Activated CD4-positive, alpha-beta T cell treated with anti-CD3 and anti-CD28 coated beads, Interleukin-2, Interleukin-4, amounts not matched to agents 100 ng/mL and 50 ng/mL, durations not matched to agents 16 hours and 8 hours (primary cell): ENCODE data around the gene LMOD2.

Experiments used
- DNase-seq: peaks from one replicate; pipeline ENCODE4 v3.0.0-alpha.2; 2020; ENCODE audit warnings: low spot score

Gene LMOD2

DNA sequence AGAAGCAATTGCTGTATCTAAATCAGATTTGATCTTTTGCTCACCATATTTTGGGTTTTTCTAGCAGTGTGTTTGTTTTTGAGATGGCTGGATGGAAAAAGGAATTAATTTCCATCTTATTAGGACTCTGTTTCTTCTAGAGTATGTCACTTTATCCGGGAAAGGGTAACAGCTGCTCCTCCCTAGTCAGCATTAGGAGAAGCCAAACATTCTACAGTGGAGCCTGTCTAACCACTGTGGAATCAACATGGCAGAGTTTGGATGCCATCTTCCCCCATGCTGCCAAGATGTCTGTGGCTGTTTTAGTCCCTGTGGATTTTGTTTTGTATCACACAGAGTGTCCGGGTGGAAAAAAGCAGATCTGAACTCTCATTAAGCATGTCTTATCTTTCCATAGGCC, 16.0 kb upstream of the LMOD2 start:
- DNase-seq = no peak

GRCh38 chr7:123640583-123640982, 15.1 kb upstream of the LMOD2 start:
- no peak for DNase-seq

GRCh38 chr7:123641901-123642300, 13.8 kb upstream of the LMOD2 start:
- DNase-seq = no peak

DNA sequence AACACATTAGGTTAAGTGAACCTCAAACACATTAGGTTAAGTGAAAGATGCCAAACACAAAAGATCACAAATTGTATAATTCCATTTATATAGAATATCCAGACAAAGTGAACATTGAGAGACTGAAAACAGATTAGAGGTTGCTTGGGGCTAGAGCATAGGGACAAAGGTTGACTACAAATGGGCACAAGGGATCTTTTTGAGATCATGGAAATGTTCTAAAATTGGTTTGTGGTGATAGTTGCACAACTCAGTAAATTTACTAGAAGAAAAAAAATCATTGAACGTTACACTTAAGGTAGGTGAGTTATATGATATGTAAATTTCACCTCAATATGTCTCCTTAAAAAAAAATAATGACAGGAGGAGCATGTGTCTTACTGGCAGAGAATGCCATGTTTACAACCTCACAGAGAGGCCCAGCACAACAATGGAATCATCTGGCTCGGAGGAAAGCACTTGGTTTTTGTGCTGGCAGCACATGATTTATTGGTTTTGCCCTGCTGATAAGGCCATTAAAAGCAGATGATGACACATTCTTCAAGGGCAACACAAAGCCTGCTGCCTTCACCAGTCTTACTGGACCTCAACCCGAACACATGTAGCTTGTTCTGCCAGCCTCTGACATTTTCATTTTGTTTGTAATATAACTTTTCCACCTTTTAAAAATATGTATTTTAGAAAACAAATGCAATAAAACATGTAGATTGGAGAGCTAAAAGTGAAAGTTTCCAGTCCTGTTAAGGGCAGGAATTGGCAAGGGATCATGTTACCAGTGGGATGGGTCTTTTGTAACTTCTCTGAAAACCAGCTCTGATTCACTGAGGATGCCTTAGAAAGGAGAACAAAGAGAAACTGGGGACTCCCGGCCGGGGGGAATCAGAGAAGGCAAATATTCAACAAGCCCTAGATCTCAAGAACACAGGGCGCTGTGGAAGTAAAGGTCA, 11.9 kb upstream of the LMOD2 start:
- DNase-seq = no peak

- DNase-seq = no peak
These were observed 10.2 kb upstream of the LMOD2 start for GRCh38 chr7:123645516-123645915.

GRCh38 chr7:123647106-123647730, 8.4 kb upstream of the LMOD2 start:
- DNase-seq = no peak

DNA sequence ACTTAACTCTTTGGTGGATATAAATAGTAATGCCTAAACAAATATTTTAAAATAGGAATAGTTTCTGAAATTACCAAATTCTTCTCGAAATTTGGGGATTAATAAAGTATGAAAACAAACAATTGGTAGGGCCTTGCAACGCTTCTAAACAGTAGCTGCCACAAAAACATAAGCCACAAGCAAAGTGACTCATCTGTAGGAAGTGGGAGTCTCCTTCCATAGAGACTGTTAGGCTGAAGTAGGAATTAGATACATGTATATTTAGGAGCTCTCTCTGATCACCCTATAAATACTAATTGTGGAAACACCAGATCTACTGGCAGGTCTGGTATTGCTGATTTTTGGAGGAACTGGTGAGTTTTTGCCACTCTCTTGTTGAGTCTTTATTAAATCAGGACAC, 5.7 kb upstream of the LMOD2 start:
- DNase-seq = no peak

DNA sequence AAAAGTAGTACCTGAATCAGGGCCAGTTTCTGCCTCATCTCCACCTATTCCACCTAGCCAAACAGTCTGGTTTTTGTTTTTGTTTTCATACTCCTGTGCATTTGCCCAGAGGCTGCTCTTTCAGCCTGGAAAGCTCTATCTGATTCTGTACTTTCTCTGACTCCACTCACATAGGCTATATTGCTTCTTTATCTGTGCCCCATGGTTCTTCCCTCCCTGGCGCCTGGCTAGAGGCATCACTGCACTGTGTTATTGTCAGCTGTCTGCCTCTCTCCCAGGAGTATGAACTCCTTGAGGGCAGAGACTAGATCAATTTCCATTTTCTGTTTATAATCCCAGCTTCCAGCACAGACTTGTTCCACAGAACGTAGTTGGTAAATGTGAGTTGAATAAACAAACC, 5.1 kb upstream of the LMOD2 start:
- no peak for DNase-seq

DNA sequence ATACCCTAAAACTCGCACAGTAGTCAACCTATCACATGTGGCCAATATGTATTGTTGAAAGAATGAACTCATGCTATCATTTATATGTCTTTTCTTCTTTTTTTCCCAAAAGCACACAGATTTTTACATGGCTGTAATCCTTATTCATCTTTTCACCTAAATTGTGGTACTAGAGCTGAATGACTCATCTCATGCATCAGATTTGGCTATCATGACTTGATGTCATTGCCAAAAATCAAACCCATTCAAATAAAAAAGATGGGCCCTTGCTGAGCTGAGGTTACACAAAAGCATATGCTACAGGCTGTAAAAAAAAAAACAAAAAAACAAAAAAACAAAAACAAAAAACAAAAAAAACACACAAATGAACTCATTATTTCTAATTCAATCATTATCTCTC, 3.3 kb upstream of the LMOD2 start:
- DNase-seq = no peak

- DNase-seq = no peak
These were observed 2.5 kb upstream of the LMOD2 start for GRCh38 chr7:123653162-123653561.

- DNase-seq = no peak
These were observed 1.1 kb downstream of the LMOD2 start for GRCh38 chr7:123656544-123657303.

GRCh38 chr7:123657304-123657685, 1.6 kb downstream of the LMOD2 start:
- no peak for DNase-seq

DNA sequence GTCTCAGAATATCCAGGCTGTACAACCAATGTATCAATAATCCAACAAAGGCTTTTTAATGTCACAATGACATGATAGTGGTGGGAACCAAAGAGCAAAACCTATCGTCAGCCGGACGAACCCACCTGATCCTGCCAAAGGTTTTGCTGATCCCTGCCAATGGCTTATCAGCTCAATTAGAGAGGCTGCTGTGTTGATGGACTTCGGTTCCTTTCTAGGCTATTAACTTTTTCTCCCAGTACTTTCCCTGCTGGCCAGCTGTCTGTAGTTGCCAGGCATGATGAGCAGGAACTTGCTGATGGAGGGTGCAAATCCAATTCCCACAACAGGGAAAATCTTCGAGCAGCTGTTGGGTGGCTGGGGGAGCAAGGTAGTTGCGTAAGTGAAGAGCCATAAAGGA, 2.4 kb downstream of the LMOD2 start:
- no peak for DNase-seq

DNA sequence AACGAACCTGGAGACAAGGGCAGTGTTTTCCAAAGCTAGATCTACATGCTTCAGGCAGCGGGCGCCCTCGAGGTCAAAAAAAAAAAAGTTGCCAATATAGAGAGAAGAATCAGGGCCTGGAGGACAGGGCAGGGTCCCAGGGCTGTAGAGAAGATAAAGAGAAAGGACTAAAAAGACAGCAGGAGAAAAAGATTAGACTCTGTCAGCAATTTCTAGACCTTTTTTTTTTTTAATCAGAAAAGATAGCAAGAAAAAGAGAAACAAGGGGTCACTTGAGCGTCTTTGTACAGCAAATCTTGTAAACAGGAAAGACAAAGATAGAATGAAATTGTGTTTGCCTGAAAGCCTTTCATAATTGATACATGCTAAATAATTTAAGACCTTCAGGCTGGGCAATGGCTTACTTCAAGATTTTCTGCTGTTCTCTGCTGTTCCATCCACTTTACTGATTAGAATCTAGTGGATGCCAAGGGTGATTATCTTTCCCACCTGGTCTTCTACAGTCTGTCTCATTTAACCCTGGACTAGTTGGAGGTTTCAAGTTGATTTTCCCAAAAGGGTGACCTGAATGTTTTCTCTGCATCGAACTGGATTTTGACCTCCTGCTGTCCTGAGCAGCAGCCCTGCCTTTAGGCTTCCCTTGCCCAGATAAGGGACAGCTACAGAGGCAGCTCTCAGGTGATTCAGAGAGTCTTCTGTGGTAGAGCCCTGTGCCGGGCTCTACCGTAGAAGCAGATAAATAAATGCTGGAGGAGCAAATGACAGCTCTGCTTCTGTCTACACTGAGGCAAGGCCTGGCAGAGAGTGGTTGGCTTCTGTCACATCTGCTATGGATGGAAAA, 5.1 kb downstream of the LMOD2 start:
- DNase-seq = no peak

DNA sequence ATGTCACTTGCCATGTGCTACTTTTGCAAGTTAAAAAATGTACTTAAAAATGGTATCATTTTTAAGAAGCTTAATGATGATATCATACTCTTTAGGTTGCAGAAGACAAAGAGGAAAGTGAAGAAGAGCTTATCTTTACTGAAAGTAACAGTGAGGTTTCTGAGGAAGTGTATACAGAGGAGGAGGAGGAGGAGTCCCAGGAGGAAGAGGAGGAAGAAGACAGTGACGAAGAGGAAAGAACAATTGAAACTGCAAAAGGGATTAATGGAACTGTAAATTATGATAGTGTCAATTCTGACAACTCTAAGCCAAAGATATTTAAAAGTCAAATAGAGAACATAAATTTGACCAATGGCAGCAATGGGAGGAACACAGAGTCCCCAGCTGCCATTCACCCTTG, 6.1 kb downstream of the LMOD2 start:
- no peak for DNase-seq

DNA sequence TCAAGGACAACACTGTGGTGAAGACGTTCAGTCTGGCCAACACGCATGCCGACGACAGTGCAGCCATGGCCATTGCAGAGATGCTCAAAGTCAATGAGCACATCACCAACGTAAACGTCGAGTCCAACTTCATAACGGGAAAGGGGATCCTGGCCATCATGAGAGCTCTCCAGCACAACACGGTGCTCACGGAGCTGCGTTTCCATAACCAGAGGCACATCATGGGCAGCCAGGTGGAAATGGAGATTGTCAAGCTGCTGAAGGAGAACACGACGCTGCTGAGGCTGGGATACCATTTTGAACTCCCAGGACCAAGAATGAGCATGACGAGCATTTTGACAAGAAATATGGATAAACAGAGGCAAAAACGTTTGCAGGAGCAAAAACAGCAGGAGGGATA, 6.6 kb downstream of the LMOD2 start:
- no peak for DNase-seq

DNA sequence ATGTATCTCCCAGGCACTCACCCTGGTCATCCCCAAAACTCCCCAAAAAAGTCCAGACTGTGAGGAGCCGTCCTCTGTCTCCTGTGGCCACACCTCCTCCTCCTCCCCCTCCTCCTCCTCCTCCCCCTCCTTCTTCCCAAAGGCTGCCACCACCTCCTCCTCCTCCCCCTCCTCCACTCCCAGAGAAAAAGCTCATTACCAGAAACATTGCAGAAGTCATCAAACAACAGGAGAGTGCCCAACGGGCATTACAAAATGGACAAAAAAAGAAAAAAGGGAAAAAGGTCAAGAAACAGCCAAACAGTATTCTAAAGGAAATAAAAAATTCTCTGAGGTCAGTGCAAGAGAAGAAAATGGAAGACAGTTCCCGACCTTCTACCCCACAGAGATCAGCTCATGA, 7.1 kb downstream of the LMOD2 start:
- no peak for DNase-seq

DNA sequence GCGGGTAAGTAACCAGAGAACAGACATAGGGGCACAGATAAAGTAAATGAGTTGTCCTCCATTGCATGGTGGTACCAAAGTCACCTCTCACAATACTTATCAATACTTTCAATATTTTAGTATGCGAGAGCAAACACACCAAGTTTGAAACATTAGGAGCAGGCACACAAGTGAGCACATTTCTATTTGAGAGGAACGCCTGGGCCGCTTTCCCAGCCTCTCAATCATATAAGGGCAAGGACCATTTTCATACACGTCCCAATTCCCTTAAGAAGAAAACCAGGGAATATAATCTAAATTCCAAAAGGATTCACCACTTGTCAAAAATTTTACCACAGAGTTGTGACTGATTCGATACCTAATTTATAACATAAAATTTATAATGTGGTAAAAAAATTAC, 7.5 kb downstream of the LMOD2 start:
- DNase-seq = no peak

GRCh38 chr7:123665157-123665556, 9.5 kb downstream of the LMOD2 start:
- no peak for DNase-seq

- DNase-seq = no peak
These were observed 10.2 kb downstream of the LMOD2 start for GRCh38 chr7:123665896-123666295.

- DNase-seq = no peak
These were observed 10.8 kb downstream of the LMOD2 start for GRCh38 chr7:123666492-123666891.

DNA sequence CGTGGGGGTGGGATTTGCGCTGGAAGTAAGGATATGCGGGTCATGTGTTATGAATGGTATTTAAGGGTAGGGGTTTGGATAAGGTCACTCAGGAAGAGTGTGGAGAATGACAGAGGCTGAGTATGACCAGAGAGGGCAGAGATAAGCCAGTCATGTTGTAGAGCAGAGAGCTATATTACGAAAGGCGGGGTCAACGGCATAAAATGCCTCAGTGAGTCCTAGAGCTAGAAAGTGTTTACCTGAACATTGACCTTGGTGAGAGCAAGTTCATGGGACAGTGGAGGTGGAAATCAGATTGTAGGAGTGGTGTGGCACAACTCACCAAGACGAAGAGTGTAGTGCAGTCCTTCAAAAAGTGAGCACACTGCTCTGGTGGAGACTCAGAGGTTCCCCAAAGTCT, 13.8 kb downstream of the LMOD2 start:
- DNase-seq = no peak
